IgD-negative memory B cell (primary cell): ENCODE results near the gene GTSE1. TPM values are rescaled to one million over a fixed set of nuclear protein-coding genes. Genes with fewer than 3 reads are reported as not detected.
A peak's percentile ranks its signal among the peaks of the same experiment; 100 is the strongest.

ENCODE experiments used
- H3K27ac Mint-ChIP-seq, 3 donors: one replicate each; pipeline ENCODE4 v1.8.0; 2020 to 2022; ENCODE audit warnings: mild to moderate bottlenecking in 3 of 3, mixed read lengths in 3 of 3, moderate library complexity in 1 of 3
- H3K27me3 Mint-ChIP-seq: one replicate; pipeline ENCODE4 v1.8.0; 2021; ENCODE audit warnings: mixed read lengths
- H3K36me3 Mint-ChIP-seq: one replicate; pipeline ENCODE4 v1.8.0; 2020; ENCODE audit warnings: mild to moderate bottlenecking, mixed read lengths
- H3K4me1 Mint-ChIP-seq, 3 donors: one replicate each; pipeline ENCODE4 v1.8.0; 2020 to 2022; ENCODE audit warnings: mixed read lengths in 3 of 3, mild to moderate bottlenecking in 1 of 3
- H3K4me3 Mint-ChIP-seq, 4 donors: one replicate each; pipeline ENCODE4 v1.8.0; 2020 to 2022; ENCODE audit warnings: mild to moderate bottlenecking in 4 of 4, mixed read lengths in 4 of 4, moderate library complexity in 3 of 4
- H3K9me3 Mint-ChIP-seq, 3 donors: one replicate each; pipeline ENCODE4 v1.8.0; 2020 to 2021; ENCODE audit warnings: mixed read lengths in 3 of 3, mild to moderate bottlenecking in 1 of 3
- polyA plus RNA-seq: library from polyadenylated mRNA; unstranded; fragments of 300-500 nt; fragmentation: Illumina TruSeq; gene quantifications from one replicate; pipeline ENCODE4 v1.2.3, GENCODE V29; 2021

GTSE1 gene
- polyA plus RNA-seq, 1 donor from 2014 or later = not detected

GRCh38 chr22:46281866-46282678 is 14.6 kb upstream of the GTSE1 start:
- Mint-ChIP-seq H3K4me1 (peaks cover 11 to 24% (median 17%) of the 10 kb centered on the region in 3 donors), H3K9me3 (no peaks in the 10 kb centered on the region), H3K4me3 (no peak overlapping the region), H3K27ac (no peak overlapping the region), H3K27me3 (no peaks in the 10 kb centered on the region), H3K36me3 (peaks cover 7% of the 10 kb centered on the region)

- H3K9me3 Mint-ChIP-seq = no peaks in the 10 kb centered on the region
- H3K4me3 Mint-ChIP-seq = peak overlapping the region in 1 of 4 donors; percentile 28
- H3K36me3 Mint-ChIP-seq = peaks cover 2% of the 10 kb centered on the region
- peaks cover 15 to 33% (median 28%) of the 10 kb centered on the region in 3 donors for H3K4me1 Mint-ChIP-seq
- no peak overlapping the region for H3K27ac Mint-ChIP-seq
- no peaks in the 10 kb centered on the region for H3K27me3 Mint-ChIP-seq
Measured at GRCh38 chr22:46286006-46286405, 10.7 kb upstream of the GTSE1 start.

- H3K36me3 Mint-ChIP-seq = peaks cover under 1% of the 10 kb centered on the region
- peak overlapping the region; percentile 78 to 95 (median 79) for H3K27ac Mint-ChIP-seq
- H3K4me3 Mint-ChIP-seq = peak overlapping the region; percentile 69 to 90 (median 81)
- H3K4me1 Mint-ChIP-seq = peaks cover 15 to 29% (median 23%) of the 10 kb centered on the region in 3 donors
- no peaks in the 10 kb centered on the region for H3K27me3 Mint-ChIP-seq
- H3K9me3 Mint-ChIP-seq = no peaks in the 10 kb centered on the region
Measured at GRCh38 chr22:46286941-46287872, 9.5 kb upstream of the GTSE1 start.

- Mint-ChIP-seq H3K36me3 (peaks cover 4% of the 10 kb centered on the region), H3K4me1 (peaks cover 15 to 38% (median 31%) of the 10 kb centered on the region in 3 donors), H3K27ac (peak overlapping the region; percentile 78 to 95 (median 79)), H3K4me3 (peak overlapping the region; percentile 69 to 90 (median 81)), H3K9me3 (no peaks in the 10 kb centered on the region), H3K27me3 (no peaks in the 10 kb centered on the region)
Measured at GRCh38 chr22:46287873-46288751, 8.6 kb upstream of the GTSE1 start.

GRCh38 chr22:46288846-46289243 is 7.8 kb upstream of the GTSE1 start:
- H3K4me1 Mint-ChIP-seq = peaks cover 15 to 43% (median 35%) of the 10 kb centered on the region in 3 donors
- H3K27me3 Mint-ChIP-seq = no peaks in the 10 kb centered on the region
- H3K36me3 Mint-ChIP-seq = peaks cover 4% of the 10 kb centered on the region
- H3K27ac Mint-ChIP-seq = peak overlapping the region in 2 of 3 donors; percentile 79 to 95
- H3K9me3 Mint-ChIP-seq = no peaks in the 10 kb centered on the region
- peak overlapping the region in 2 of 4 donors; percentile 69 to 90 for H3K4me3 Mint-ChIP-seq

GRCh38 chr22:46289244-46289891 is 7.3 kb upstream of the GTSE1 start:
- H3K27me3 Mint-ChIP-seq = no peaks in the 10 kb centered on the region
- H3K27ac Mint-ChIP-seq = no peak overlapping the region
- H3K9me3 Mint-ChIP-seq = no peaks in the 10 kb centered on the region
- peaks cover 15 to 42% (median 36%) of the 10 kb centered on the region in 3 donors for H3K4me1 Mint-ChIP-seq
- H3K4me3 Mint-ChIP-seq = peak overlapping the region in 2 of 4 donors; percentile 27 to 49
- H3K36me3 Mint-ChIP-seq = peaks cover 4% of the 10 kb centered on the region

- Mint-ChIP-seq H3K36me3 (peaks cover 4% of the 10 kb centered on the region), H3K9me3 (no peaks in the 10 kb centered on the region), H3K4me1 (peaks cover 20 to 47% (median 40%) of the 10 kb centered on the region in 3 donors), H3K4me3 (peak overlapping the region in 1 of 4 donors; percentile 45), H3K27me3 (no peaks in the 10 kb centered on the region), H3K27ac (peak overlapping the region in 1 of 3 donors; percentile 59)
Measured at GRCh38 chr22:46290121-46290842, 6.4 kb upstream of the GTSE1 start.

GRCh38 chr22:46290843-46291785 is 5.6 kb upstream of the GTSE1 start:
- H3K4me3 Mint-ChIP-seq = peak overlapping the region in 1 of 4 donors; percentile 45
- H3K36me3 Mint-ChIP-seq = peaks cover 5% of the 10 kb centered on the region
- H3K27me3 Mint-ChIP-seq = no peaks in the 10 kb centered on the region
- H3K4me1 Mint-ChIP-seq = peaks cover 21 to 53% (median 42%) of the 10 kb centered on the region in 3 donors
- H3K9me3 Mint-ChIP-seq = no peaks in the 10 kb centered on the region
- H3K27ac Mint-ChIP-seq = no peak overlapping the region

GRCh38 chr22:46292173-46292572 is 4.5 kb upstream of the GTSE1 start:
- Mint-ChIP-seq H3K27ac (peak overlapping the region in 1 of 3 donors; percentile 73), H3K27me3 (no peaks in the 10 kb centered on the region), H3K4me1 (peaks cover 25 to 54% (median 41%) of the 10 kb centered on the region in 3 donors), H3K4me3 (no peak overlapping the region), H3K9me3 (no peaks in the 10 kb centered on the region), H3K36me3 (peaks cover 9% of the 10 kb centered on the region)

- peak overlapping the region in 1 of 4 donors; percentile 19 for H3K4me3 Mint-ChIP-seq
- peak overlapping the region; percentile 53 to 86 (median 73) for H3K27ac Mint-ChIP-seq
- H3K9me3 Mint-ChIP-seq = no peaks in the 10 kb centered on the region
- peaks cover 19 to 52% (median 41%) of the 10 kb centered on the region in 3 donors for H3K4me1 Mint-ChIP-seq
- H3K36me3 Mint-ChIP-seq = peaks cover 9% of the 10 kb centered on the region
- peaks cover 2% of the 10 kb centered on the region for H3K27me3 Mint-ChIP-seq
Measured at GRCh38 chr22:46292732-46293131, 3.9 kb upstream of the GTSE1 start.

GRCh38 chr22:46293577-46294260 is 3.0 kb upstream of the GTSE1 start:
- Mint-ChIP-seq H3K9me3 (no peaks in the 10 kb centered on the region), H3K36me3 (peaks cover 9% of the 10 kb centered on the region), H3K27me3 (peaks cover 2% of the 10 kb centered on the region), H3K4me1 (peaks cover 11 to 44% (median 32%) of the 10 kb centered on the region in 3 donors), H3K27ac (peak overlapping the region in 1 of 3 donors; percentile 63), H3K4me3 (peak overlapping the region in 2 of 4 donors; percentile 27 to 62)

GRCh38 chr22:46294784-46295183 is 1.9 kb upstream of the GTSE1 start:
- H3K9me3 Mint-ChIP-seq = no peaks in the 10 kb centered on the region
- H3K4me3 Mint-ChIP-seq = peak overlapping the region; percentile 36 to 82 (median 63)
- peaks cover 9% of the 10 kb centered on the region for H3K36me3 Mint-ChIP-seq
- peaks cover 11 to 42% (median 32%) of the 10 kb centered on the region in 3 donors for H3K4me1 Mint-ChIP-seq
- peaks cover 2% of the 10 kb centered on the region for H3K27me3 Mint-ChIP-seq
- peak overlapping the region in 1 of 3 donors; percentile 88 for H3K27ac Mint-ChIP-seq
